Keratinocyte (primary cell): ENCODE measurements around the gene OXNAD1. TPM values are rescaled to one million over a fixed set of nuclear protein-coding genes. Genes with fewer than 3 reads are reported as not detected.

Experiments
- DNase-seq: peaks from one replicate; pipeline ENCODE4 v3.0.0-alpha.2; 2011; ENCODE audit warnings: low read depth, missing footprints, low spot score
- FAIRE-seq: peaks from 2 replicates; lab custom pipeline; 2011; peaks lifted over from hg19 to GRCh38; lab: Jason Lieb, UNC
- H2AFZ ChIP-seq: 2 replicates; pipeline ENCODE4 v1.6.0; 2012; ENCODE audit warnings: low read length, control low read depth, inconsistent platforms; ENCODE audit not compliant: control insufficient read depth
- H3K27ac ChIP-seq: 2 replicates; pipeline ENCODE4 v1.5.1; 2011; ENCODE audit warnings: low read length; ENCODE audit not compliant: control insufficient read depth, insufficient read depth
- H3K27me3 ChIP-seq: 3 replicates; pipeline ENCODE4 v1.6.0; 2011; ENCODE audit warnings: low read length; ENCODE audit not compliant: control insufficient read depth, insufficient read depth; ENCODE audit errors: extremely low read depth
- H3K36me3 ChIP-seq, 2 experiments: 2 replicates in 1 of 2; 3 replicates in 1 of 2; pipeline ENCODE4 v1.5.1; 2011; ENCODE audit warnings: low read length in 2 of 2, mild to moderate bottlenecking in 1 of 2; ENCODE audit not compliant: control insufficient read depth in 2 of 2, insufficient read depth in 2 of 2; ENCODE audit errors: extremely low read depth in 1 of 2
- H3K4me1 ChIP-seq: 3 replicates; pipeline ENCODE4 v1.5.1; 2011; ENCODE audit warnings: low read length; ENCODE audit not compliant: control insufficient read depth, insufficient read depth; ENCODE audit errors: extremely low read depth
- H3K4me2 ChIP-seq: 3 replicates; pipeline ENCODE4 v1.6.0; 2011; ENCODE audit warnings: low read depth, low read length; ENCODE audit not compliant: control insufficient read depth, insufficient read depth; ENCODE audit errors: extremely low read depth
- H3K4me3 ChIP-seq, 3 experiments: fragments of 200-600 bp in 1 of 3; sonication (generic) in 1 of 3; 2 replicates in 2 of 3; 3 replicates in 1 of 3; pipeline ENCODE4 v1.5.1; 2011 to 2016; ENCODE audit warnings: low read length in 3 of 3, mild to moderate bottlenecking in 3 of 3, control low read depth in 2 of 3, inconsistent platforms in 1 of 3, low read depth in 1 of 3, mixed read lengths in 1 of 3, mixed run types in 1 of 3, moderate library complexity in 1 of 3; ENCODE audit not compliant: control insufficient read depth in 2 of 3, insufficient read depth in 2 of 3; ENCODE audit errors: extremely low read depth in 1 of 3
- H3K79me2 ChIP-seq: 2 replicates; pipeline ENCODE4 v1.6.0; 2012; ENCODE audit warnings: low read length; ENCODE audit not compliant: control insufficient read depth, insufficient read depth
- H3K9ac ChIP-seq: 3 replicates; pipeline ENCODE4 v1.6.0; 2011; ENCODE audit warnings: low read length; ENCODE audit not compliant: control insufficient read depth, insufficient read depth; ENCODE audit errors: extremely low read depth
- H3K9me1 ChIP-seq: 3 replicates; pipeline ENCODE4 v1.6.0; 2011; ENCODE audit warnings: low read length; ENCODE audit not compliant: control insufficient read depth, insufficient read depth; ENCODE audit errors: extremely low read depth
- H3K9me3 ChIP-seq: 2 replicates; pipeline ENCODE4 v1.5.1; 2012; ENCODE audit warnings: low read depth, low read length; ENCODE audit not compliant: control insufficient read depth
- H4K20me1 ChIP-seq: 3 replicates; pipeline ENCODE4 v1.6.0; 2011; ENCODE audit warnings: low read length; ENCODE audit not compliant: control insufficient read depth, insufficient read depth; ENCODE audit errors: extremely low read depth
- CTCF ChIP-seq, 3 experiments: IDR thresholded peaks in 1 of 3; conservative IDR thresholded peaks in 1 of 3; optimal IDR thresholded peaks in 1 of 3; 2 replicates in 2 of 3; 3 replicates in 1 of 3; pipeline versions ENCODE3 to v1.5.1; 2011; ENCODE audit warnings: low read length in 3 of 3, mild to moderate bottlenecking in 3 of 3, moderate library complexity in 2 of 3, control low read depth in 1 of 3, inconsistent platforms in 1 of 3; ENCODE audit not compliant: insufficient read depth in 2 of 3; ENCODE audit errors: extremely low read depth in 1 of 3
- EZH2 ChIP-seq: IDR thresholded peaks from one replicate; pipeline ENCODE4 v1.6.1; 2012; ENCODE audit warnings: inconsistent platforms, mild to moderate bottlenecking, low read length, moderate library complexity
- dilution Hi-C: fragments of 300-500 bp; cut with MboI; formaldehyde crosslinking; loops from one replicate; pipeline ENCODE4 v1.7.0; 2020; ENCODE audit warnings: low sequenced_read_pairs; ENCODE audit not compliant: extremely low pct_ligation_motif_present
- polyA plus RNA-seq, 5 experiments: library from polyadenylated mRNA; depleted of rRNA in 3 of 5; stranded (reverse) in 3 of 5; stranded (forward) in 1 of 5; unstranded in 1 of 5; fragments of >200 nt; gene quantifications; 1 replicate in 1 of 5; 2 replicates in 3 of 5; 3 replicates in 1 of 5; pipeline versions ENCODE4 v1.2.1 to v1.2.3, GENCODE V29; 2011 to 2012; ENCODE audit warnings: missing spikeins in 2 of 5, low read depth in 1 of 5, low replicate concordance in 1 of 5

Gene OXNAD1
- polyA plus RNA-seq, 1 donor (not counting 4 experiments of a cell fraction or from before 2014, with no cell fraction given): 15.2 TPM

DNA sequence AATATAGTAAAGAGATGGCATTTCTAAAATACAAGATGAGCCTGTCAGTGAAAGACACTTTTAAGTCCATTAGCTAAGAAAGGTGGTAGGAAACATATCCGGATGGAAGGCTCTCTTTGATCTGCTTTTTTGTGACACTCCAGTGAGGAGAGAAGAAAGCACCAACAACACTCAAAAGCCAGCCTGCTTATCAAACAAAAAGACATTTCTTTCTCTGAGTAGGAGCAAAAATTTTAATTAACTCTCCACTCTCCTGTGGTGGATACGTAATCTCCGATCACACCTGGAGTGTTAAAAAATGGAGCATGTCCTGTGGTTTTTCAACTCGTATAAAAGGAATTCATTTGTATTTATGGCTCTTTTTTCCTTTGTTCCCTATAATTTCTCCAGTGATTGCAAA lies 65.3 kb downstream of the OXNAD1 start:
- dilution Hi-C loops: no loop called here
- no peaks in the 10 kb centered on the region for H3K27me3 ChIP-seq
- no peak overlapping the region for H3K4me2 ChIP-seq
- no peak overlapping the region for H3K27ac ChIP-seq
- H3K9ac ChIP-seq: no peak overlapping the region
- H3K4me1 ChIP-seq: no peaks in the 10 kb centered on the region
- FAIRE-seq: no peak
- no peak overlapping the region for H2AFZ ChIP-seq
- H3K4me3 ChIP-seq: no peak overlapping the region
- no peaks in the 10 kb centered on the region for H3K79me2 ChIP-seq
- peaks cover 5 to 6% of the 10 kb centered on the region in 2 experiments for H3K36me3 ChIP-seq
- no peaks in the 10 kb centered on the region for H4K20me1 ChIP-seq
- no peak for TF ChIP-seq CTCF (optimal IDR thresholded peaks at IDR 0.05 in 1 of 3, IDR thresholded peaks at IDR 0.05 in 1 of 3, conservative IDR thresholded peaks at IDR 0.05 in 1 of 3; ENCODE audit: extremely low read depth in 1 of 3, insufficient read depth in 2 of 3, low read length in 3 of 3)
- no peak for TF ChIP-seq EZH2
- H3K9me1 ChIP-seq: no peaks in the 10 kb centered on the region
- peaks cover 6% of the 10 kb centered on the region for H3K9me3 ChIP-seq
- no peak for DNase-seq

GRCh38 chr3:16331319-16331883 lies 66.4 kb downstream of the OXNAD1 start:
- Histone ChIP-seq H3K4me3 (no peak overlapping the region), H3K4me2 (no peak overlapping the region), H3K79me2 (no peaks in the 10 kb centered on the region), H2AFZ (no peak overlapping the region), H3K4me1 (no peaks in the 10 kb centered on the region), H3K9me3 (peaks cover 6% of the 10 kb centered on the region), H3K9me1 (no peaks in the 10 kb centered on the region), H3K36me3 (peaks cover 2 to 4% of the 10 kb centered on the region in 2 experiments), H3K27ac (no peak overlapping the region), H4K20me1 (no peaks in the 10 kb centered on the region), H3K9ac (no peak overlapping the region), H3K27me3 (no peaks in the 10 kb centered on the region)
- DNase-seq (no peak), FAIRE-seq (no peak)
- TF ChIP-seq CTCF (optimal IDR thresholded peaks at IDR 0.05 in 1 of 3, IDR thresholded peaks at IDR 0.05 in 1 of 3, conservative IDR thresholded peaks at IDR 0.05 in 1 of 3; ENCODE audit: extremely low read depth in 1 of 3, insufficient read depth in 2 of 3, low read length in 3 of 3) (no peak), EZH2 (no peak)
- dilution Hi-C loops: no loop called here
